Measurements from ENCODE around the gene TMEM50A.
"Not testable (repeated sequence)": the region's sequence is repeated elsewhere in the genome, so short reads cannot be mapped to it uniquely, and the experiment has no call there.

TMEM50A gene

GRCh38 chr1:25304936-25305335, 33.2 kb upstream of the TMEM50A start:
- DNase-seq (ENCODE audit: low spot score); H3K4me1 ChIP-seq (ENCODE audit: control insufficient read depth in 2 of 2, insufficient read depth in 1 of 2, low read depth in 1 of 2, low read length in 2 of 2); H2BK15ac ChIP-seq (ENCODE audit: low read length); H2BK120ac ChIP-seq (ENCODE audit: low read depth, low read length); H2AK5ac ChIP-seq (ENCODE audit: low read depth, low read length); H3K14ac ChIP-seq (ENCODE audit: low read length); H2BK5ac ChIP-seq (ENCODE audit: low read length); H3K18ac ChIP-seq (ENCODE audit: low read length); H3K4me2 ChIP-seq (ENCODE audit: insufficient read depth, low read length, poor library complexity, severe bottlenecking); H3K9me3 ChIP-seq (replicated peaks in 1 of 2; ENCODE audit: control insufficient read depth in 2 of 2, insufficient read depth in 1 of 2, low read depth in 1 of 2, low read length in 2 of 2); H4K91ac ChIP-seq (ENCODE audit: low read depth, low read length, poor library complexity); H3K27ac ChIP-seq (replicated peaks; ENCODE audit: low read length); H4K8ac ChIP-seq (ENCODE audit: low read depth, low read length); H2AFZ ChIP-seq (ENCODE audit: low read length); H3K4ac ChIP-seq (ENCODE audit: low read length); H3K27me3 ChIP-seq (ENCODE audit: control insufficient read depth in 3 of 3, insufficient read depth in 3 of 3, low read depth in 1 of 3, low read length in 3 of 3); H3K4me3 ChIP-seq (ENCODE audit: low read length in 2 of 2); H3K23ac ChIP-seq (ENCODE audit: low read depth, low read length, poor library complexity); H3K36me3 ChIP-seq (replicated peaks in 1 of 2; ENCODE audit: control insufficient read depth in 2 of 2, insufficient read depth in 2 of 2, low read length in 2 of 2); H3K79me1 ChIP-seq (ENCODE audit: low read depth, low read length); H2BK12ac ChIP-seq (ENCODE audit: low read length); H3K9ac ChIP-seq (ENCODE audit: low read depth, low read length, poor library complexity): not testable (repeated sequence)
- no CpG with 5 or more reads among the region's 4 CpGs for WGBS, 2 donors (ENCODE audit: extremely low coverage in 2 of 2, insufficient read length in 2 of 2, insufficient replicate concordance in 1 of 2)

- H2BK5ac ChIP-seq (ENCODE audit: low read length); H3K4ac ChIP-seq (ENCODE audit: low read length); H2BK15ac ChIP-seq (ENCODE audit: low read length); H4K8ac ChIP-seq (ENCODE audit: low read depth, low read length); H3K9ac ChIP-seq (ENCODE audit: low read depth, low read length, poor library complexity); H3K27ac ChIP-seq (replicated peaks; ENCODE audit: low read length); H3K36me3 ChIP-seq (replicated peaks in 1 of 2; ENCODE audit: control insufficient read depth in 2 of 2, insufficient read depth in 2 of 2, low read length in 2 of 2); H2AFZ ChIP-seq (ENCODE audit: low read length); H3K4me3 ChIP-seq (ENCODE audit: low read length in 2 of 2); H3K9me3 ChIP-seq (replicated peaks in 1 of 2; ENCODE audit: control insufficient read depth in 2 of 2, insufficient read depth in 1 of 2, low read depth in 1 of 2, low read length in 2 of 2); H3K18ac ChIP-seq (ENCODE audit: low read length); H2AK5ac ChIP-seq (ENCODE audit: low read depth, low read length); H3K23ac ChIP-seq (ENCODE audit: low read depth, low read length, poor library complexity); H3K4me1 ChIP-seq (ENCODE audit: control insufficient read depth in 2 of 2, insufficient read depth in 1 of 2, low read depth in 1 of 2, low read length in 2 of 2); H3K4me2 ChIP-seq (ENCODE audit: insufficient read depth, low read length, poor library complexity, severe bottlenecking); H3K79me1 ChIP-seq (ENCODE audit: low read depth, low read length); H2BK120ac ChIP-seq (ENCODE audit: low read depth, low read length); H3K14ac ChIP-seq (ENCODE audit: low read length); H2BK12ac ChIP-seq (ENCODE audit: low read length); H3K27me3 ChIP-seq (ENCODE audit: control insufficient read depth in 3 of 3, insufficient read depth in 3 of 3, low read depth in 1 of 3, low read length in 3 of 3); H4K91ac ChIP-seq (ENCODE audit: low read depth, low read length, poor library complexity); DNase-seq (ENCODE audit: low spot score): not testable (repeated sequence)
- WGBS, 2 donors (ENCODE audit: extremely low coverage in 2 of 2, insufficient read length in 2 of 2, insufficient replicate concordance in 1 of 2), result no CpG with 5 or more reads among the region's 1 CpG
Observed at GRCh38 chr1:25308168-25308567, 30.0 kb upstream of the TMEM50A start.

- H2BK120ac ChIP-seq (ENCODE audit: low read depth, low read length); H3K4me1 ChIP-seq (ENCODE audit: control insufficient read depth in 2 of 2, insufficient read depth in 1 of 2, low read depth in 1 of 2, low read length in 2 of 2); H3K14ac ChIP-seq (ENCODE audit: low read length); H3K79me1 ChIP-seq (ENCODE audit: low read depth, low read length); H3K9ac ChIP-seq (ENCODE audit: low read depth, low read length, poor library complexity); H2BK15ac ChIP-seq (ENCODE audit: low read length); H4K91ac ChIP-seq (ENCODE audit: low read depth, low read length, poor library complexity); H2AFZ ChIP-seq (ENCODE audit: low read length); H2BK5ac ChIP-seq (ENCODE audit: low read length); H4K8ac ChIP-seq (ENCODE audit: low read depth, low read length); H3K4me3 ChIP-seq (ENCODE audit: low read length in 2 of 2); H3K27me3 ChIP-seq (ENCODE audit: control insufficient read depth in 3 of 3, insufficient read depth in 3 of 3, low read depth in 1 of 3, low read length in 3 of 3); H3K36me3 ChIP-seq (replicated peaks in 1 of 2; ENCODE audit: control insufficient read depth in 2 of 2, insufficient read depth in 2 of 2, low read length in 2 of 2); H3K27ac ChIP-seq (replicated peaks; ENCODE audit: low read length); H2AK5ac ChIP-seq (ENCODE audit: low read depth, low read length); H3K23ac ChIP-seq (ENCODE audit: low read depth, low read length, poor library complexity); H3K4me2 ChIP-seq (ENCODE audit: insufficient read depth, low read length, poor library complexity, severe bottlenecking); DNase-seq (ENCODE audit: low spot score); H3K9me3 ChIP-seq (replicated peaks in 1 of 2; ENCODE audit: control insufficient read depth in 2 of 2, insufficient read depth in 1 of 2, low read depth in 1 of 2, low read length in 2 of 2); H3K4ac ChIP-seq (ENCODE audit: low read length); H3K18ac ChIP-seq (ENCODE audit: low read length); H2BK12ac ChIP-seq (ENCODE audit: low read length): not testable (repeated sequence)
- no CpG with 5 or more reads among the region's 1 CpG for WGBS, 2 donors (ENCODE audit: extremely low coverage in 2 of 2, insufficient read length in 2 of 2, insufficient replicate concordance in 1 of 2)
Observed at GRCh38 chr1:25309085-25309484, 29.0 kb upstream of the TMEM50A start.

GRCh38 chr1:25309486-25309885, 28.6 kb upstream of the TMEM50A start:
- H2BK120ac ChIP-seq (ENCODE audit: low read depth, low read length); H3K27ac ChIP-seq (replicated peaks; ENCODE audit: low read length); H4K8ac ChIP-seq (ENCODE audit: low read depth, low read length); H3K23ac ChIP-seq (ENCODE audit: low read depth, low read length, poor library complexity); H3K4me1 ChIP-seq (ENCODE audit: control insufficient read depth in 2 of 2, insufficient read depth in 1 of 2, low read depth in 1 of 2, low read length in 2 of 2); H2BK5ac ChIP-seq (ENCODE audit: low read length); H2BK15ac ChIP-seq (ENCODE audit: low read length); H3K4me3 ChIP-seq (ENCODE audit: low read length in 2 of 2); H2AFZ ChIP-seq (ENCODE audit: low read length); H3K4ac ChIP-seq (ENCODE audit: low read length); H3K79me1 ChIP-seq (ENCODE audit: low read depth, low read length); H3K9ac ChIP-seq (ENCODE audit: low read depth, low read length, poor library complexity); H4K91ac ChIP-seq (ENCODE audit: low read depth, low read length, poor library complexity); DNase-seq (ENCODE audit: low spot score); H2AK5ac ChIP-seq (ENCODE audit: low read depth, low read length); H3K4me2 ChIP-seq (ENCODE audit: insufficient read depth, low read length, poor library complexity, severe bottlenecking); H3K27me3 ChIP-seq (ENCODE audit: control insufficient read depth in 3 of 3, insufficient read depth in 3 of 3, low read depth in 1 of 3, low read length in 3 of 3); H3K9me3 ChIP-seq (replicated peaks in 1 of 2; ENCODE audit: control insufficient read depth in 2 of 2, insufficient read depth in 1 of 2, low read depth in 1 of 2, low read length in 2 of 2); H3K36me3 ChIP-seq (replicated peaks in 1 of 2; ENCODE audit: control insufficient read depth in 2 of 2, insufficient read depth in 2 of 2, low read length in 2 of 2); H3K14ac ChIP-seq (ENCODE audit: low read length); H3K18ac ChIP-seq (ENCODE audit: low read length); H2BK12ac ChIP-seq (ENCODE audit: low read length): not testable (repeated sequence)
- no CpG with 5 or more reads among the region's 1 CpG for WGBS, 2 donors (ENCODE audit: extremely low coverage in 2 of 2, insufficient read length in 2 of 2, insufficient replicate concordance in 1 of 2)

All from neuronal stem cell (in vitro differentiated cells).